GM21723 (cell line): Measurements from ENCODE around the gene SUN1.
"Not testable (repeated sequence)": the region's sequence is repeated elsewhere in the genome, so short reads cannot be mapped to it uniquely, and the experiment has no call there.

Source experiments
- ATAC-seq: cut with Tn5 transposase; IDR thresholded peaks from one replicate; pipeline ENCODE4 v1.9.1; 2021; ENCODE audit warnings: mild to moderate bottlenecking, moderate library complexity; ENCODE audit not compliant: unreplicated experiment

Gene SUN1

GRCh38 chr7:803243-803635 is 29.0 kb upstream of the SUN1 start:
- no peak for ATAC-seq

- ATAC-seq = not testable (repeated sequence)
Measured at GRCh38 chr7:803796-804195, 28.5 kb upstream of the SUN1 start.

GRCh38 chr7:805261-805660 is 27.0 kb upstream of the SUN1 start:
- no peak for ATAC-seq

- no peak for ATAC-seq
Measured at GRCh38 chr7:815284-816216, 16.7 kb upstream of the SUN1 start.

- ATAC-seq = peak; percentile 81
Measured at GRCh38 chr7:816300-816750, 16.0 kb upstream of the SUN1 start.

- peak; percentile 20 for ATAC-seq
Measured at GRCh38 chr7:816751-817671, 15.3 kb upstream of the SUN1 start.

GRCh38 chr7:818031-818699 is 14.1 kb upstream of the SUN1 start:
- ATAC-seq = no peak

GRCh38 chr7:820341-820740 is 11.9 kb upstream of the SUN1 start:
- ATAC-seq = no peak

GRCh38 chr7:821688-822087 is 10.6 kb upstream of the SUN1 start:
- no peak for ATAC-seq

GRCh38 chr7:822692-823276 is 9.5 kb upstream of the SUN1 start:
- ATAC-seq = no peak

- no peak for ATAC-seq
Measured at GRCh38 chr7:823649-824048, 8.6 kb upstream of the SUN1 start.

- no peak for ATAC-seq
Measured at GRCh38 chr7:824081-824480, 8.2 kb upstream of the SUN1 start.

GRCh38 chr7:824664-825063 is 7.6 kb upstream of the SUN1 start:
- ATAC-seq = no peak

GRCh38 chr7:825386-825785 is 6.9 kb upstream of the SUN1 start:
- no peak for ATAC-seq

- no peak for ATAC-seq
Measured at GRCh38 chr7:826230-826917, 5.9 kb upstream of the SUN1 start.

- ATAC-seq = no peak
Measured at GRCh38 chr7:828793-829561, 3.3 kb upstream of the SUN1 start.

GRCh38 chr7:830069-830468 is 2.2 kb upstream of the SUN1 start:
- ATAC-seq = no peak

- peak; percentile 65 for ATAC-seq
Measured at GRCh38 chr7:831596-832166, 595 bp upstream of the SUN1 start.

- ATAC-seq = no peak
Measured at GRCh38 chr7:832968-833424, 720 bp downstream of the SUN1 start.
